Liver (tissue), 3 donors: ENCODE results near the gene DSG3.

Experiments used
- GABPA ChIP-seq, 2 donors: IDR thresholded peaks in 1 of 2; conservative IDR thresholded peaks in 1 of 2; 2 replicates each; pipeline ENCODE4 v1.6.1; 2016; ENCODE audit warnings: antibody characterized with exemption in 2 of 2, mild to moderate bottlenecking in 1 of 2, moderate library complexity in 1 of 2
- RAD21 ChIP-seq, 2 donors: IDR thresholded peaks; 2 replicates each; pipeline ENCODE4 v1.6.1; 2016; ENCODE audit warnings: antibody characterized with exemption in 2 of 2, mild to moderate bottlenecking in 2 of 2
- YY1 ChIP-seq: IDR thresholded peaks from 2 replicates; pipeline ENCODE4 v1.6.1; 2016; ENCODE audit warnings: antibody characterized with exemption, mild to moderate bottlenecking
- TF ChIP-seq, protein P1 (sequence below): fragments of 150-350 bp; IDR thresholded peaks from 2 replicates; pipeline ENCODE4 v1.5.1; 2017; ENCODE audit warnings: improper control_type of control experiment, low read depth, low read length; ENCODE audit not compliant: missing input control
- TF ChIP-seq, protein P2 (sequence below): IDR thresholded peaks from 2 replicates; pipeline ENCODE4 v1.6.1; 2016; ENCODE audit warnings: antibody characterized with exemption
- donor health status: healthy.
- donor health status: healthy.

DNA sequence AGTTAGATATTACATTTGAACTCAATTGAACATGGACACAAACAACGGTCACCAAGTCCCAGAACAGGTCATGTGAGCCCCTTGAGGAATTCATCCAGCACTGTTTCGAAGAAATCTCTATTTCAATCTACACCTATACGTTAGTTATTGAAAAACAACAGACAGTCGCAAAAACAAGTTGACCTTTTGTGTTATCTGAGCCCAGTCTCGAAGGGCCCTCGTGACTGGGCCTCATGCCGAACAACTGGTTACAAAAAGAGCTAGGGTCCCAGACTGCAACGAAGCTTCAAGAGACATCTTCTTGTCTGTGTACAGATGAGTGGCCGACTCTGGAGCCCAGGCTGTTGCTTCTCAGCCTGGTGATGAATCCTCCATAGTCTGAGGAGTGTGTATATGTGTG lies 45.1 kb downstream of the DSG3 start:
- TF ChIP-seq, protein P1, sequence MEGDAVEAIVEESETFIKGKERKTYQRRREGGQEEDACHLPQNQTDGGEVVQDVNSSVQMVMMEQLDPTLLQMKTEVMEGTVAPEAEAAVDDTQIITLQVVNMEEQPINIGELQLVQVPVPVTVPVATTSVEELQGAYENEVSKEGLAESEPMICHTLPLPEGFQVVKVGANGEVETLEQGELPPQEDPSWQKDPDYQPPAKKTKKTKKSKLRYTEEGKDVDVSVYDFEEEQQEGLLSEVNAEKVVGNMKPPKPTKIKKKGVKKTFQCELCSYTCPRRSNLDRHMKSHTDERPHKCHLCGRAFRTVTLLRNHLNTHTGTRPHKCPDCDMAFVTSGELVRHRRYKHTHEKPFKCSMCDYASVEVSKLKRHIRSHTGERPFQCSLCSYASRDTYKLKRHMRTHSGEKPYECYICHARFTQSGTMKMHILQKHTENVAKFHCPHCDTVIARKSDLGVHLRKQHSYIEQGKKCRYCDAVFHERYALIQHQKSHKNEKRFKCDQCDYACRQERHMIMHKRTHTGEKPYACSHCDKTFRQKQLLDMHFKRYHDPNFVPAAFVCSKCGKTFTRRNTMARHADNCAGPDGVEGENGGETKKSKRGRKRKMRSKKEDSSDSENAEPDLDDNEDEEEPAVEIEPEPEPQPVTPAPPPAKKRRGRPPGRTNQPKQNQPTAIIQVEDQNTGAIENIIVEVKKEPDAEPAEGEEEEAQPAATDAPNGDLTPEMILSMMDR: no peak
- TF ChIP-seq YY1: no peak
- no peak for TF ChIP-seq RAD21 (IDR thresholded peaks at IDR 0.05)
- no peak for TF ChIP-seq GABPA (IDR thresholded peaks at IDR 0.05 in 1 of 2, conservative IDR thresholded peaks at IDR 0.05 in 1 of 2)
- TF ChIP-seq, protein P2, sequence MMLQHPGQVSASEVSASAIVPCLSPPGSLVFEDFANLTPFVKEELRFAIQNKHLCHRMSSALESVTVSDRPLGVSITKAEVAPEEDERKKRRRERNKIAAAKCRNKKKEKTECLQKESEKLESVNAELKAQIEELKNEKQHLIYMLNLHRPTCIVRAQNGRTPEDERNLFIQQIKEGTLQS: no peak
